ENCODE measurements around the gene LYPD3.

GRCh38 chr19:43437712-43438111 is 27.7 kb downstream of the LYPD3 start:
- no peak for TF ChIP-seq CTCF (IDR thresholded peaks at IDR 0.05; ENCODE audit: low read length)
- TF ChIP-seq EZH2 (IDR thresholded peaks at IDR 0.05; ENCODE audit: borderline replicate concordance, low read length) = no peak

Data from OCI-LY1 (cell line).